H1 (cell line): ENCODE data around the gene CIC. TPM values are rescaled to one million over a fixed set of nuclear protein-coding genes. Genes with fewer than 3 reads are reported as not detected.

Source experiments
- CTCF ChIA-PET: fragments of 300-600 bp; sonication (Branson Sonifier 250); formaldehyde crosslinking; loops from one replicate; lab custom pipeline; 2021; ENCODE audit not compliant: partially characterized antibody; lab: Charles Lee
- POLR2A ChIA-PET: fragments of 300-600 bp; sonication (Branson Sonifier 250); formaldehyde crosslinking; loops from one replicate; lab custom pipeline; 2021; ENCODE audit warnings: inconsistent platforms; ENCODE audit not compliant: partially characterized antibody; lab: Charles Lee
- DNase-seq, 2 experiments: peaks; one replicate each; pipeline versions ENCODE4 v3.0.0 to v3.0.0-alpha.2; 2010 to 2022; ENCODE audit warnings: low spot score in 2 of 2, low read depth in 1 of 2, mixed read lengths in 1 of 2
- FAIRE-seq: peaks from 2 replicates; lab custom pipeline; 2011; peaks lifted over from hg19 to GRCh38; lab: Jason Lieb, UNC
- H2AFZ ChIP-seq: 2 replicates; pipeline ENCODE4 v1.8.1; 2012; ENCODE audit warnings: low read length, inconsistent platforms
- H2AK5ac ChIP-seq: 2 replicates; pipeline ENCODE4 v1.6.1; 2013; ENCODE audit warnings: low read depth, low read length
- H2BK120ac ChIP-seq: replicated peaks from 2 replicates; pipeline ENCODE3; 2013; ENCODE audit warnings: low read depth, low read length, inconsistent platforms
- H2BK12ac ChIP-seq: 2 replicates; pipeline ENCODE4 v1.6.1; 2013; ENCODE audit warnings: low read depth, low read length
- H2BK15ac ChIP-seq: 2 replicates; pipeline ENCODE4 v1.6.1; 2013; ENCODE audit warnings: low read length
- H2BK20ac ChIP-seq: 2 replicates; pipeline ENCODE4 v1.6.1; 2013; ENCODE audit warnings: low read length
- H2BK5ac ChIP-seq: 2 replicates; pipeline ENCODE4 v1.6.1; 2013; ENCODE audit warnings: low read depth, low read length
- H3K14ac ChIP-seq: 2 replicates; pipeline ENCODE4 v1.6.1; 2013; ENCODE audit warnings: inconsistent platforms; ENCODE audit not compliant: insufficient read length
- H3K18ac ChIP-seq: 2 replicates; pipeline ENCODE4 v1.6.1; 2013; ENCODE audit warnings: low read length; ENCODE audit errors: extremely low read depth
- H3K23ac ChIP-seq: 2 replicates; pipeline ENCODE4 v1.6.1; 2013; ENCODE audit warnings: inconsistent platforms; ENCODE audit not compliant: insufficient read length
- H3K23me2 ChIP-seq: 2 replicates; pipeline ENCODE4 v1.6.1; 2013; ENCODE audit warnings: low read depth, low read length
- H3K27ac ChIP-seq: 2 replicates; pipeline ENCODE4 v1.6.1; 2011; ENCODE audit warnings: low read depth, low read length, inconsistent platforms
- H3K27me3 ChIP-seq, 4 experiments: replicated peaks in 1 of 4; 1 replicate in 1 of 4; 2 replicates in 3 of 4; pipeline versions ENCODE4 v1.6.1 to v1.8.1; 2011 to 2013; ENCODE audit warnings: low read length in 3 of 4, mild to moderate bottlenecking in 3 of 4, inconsistent platforms in 2 of 4, mixed read lengths in 2 of 4, moderate library complexity in 1 of 4; ENCODE audit not compliant: control insufficient read depth in 3 of 4, insufficient read depth in 3 of 4; ENCODE audit errors: extremely low read depth in 1 of 4
- H3K36me3 ChIP-seq, 4 experiments: 2 replicates each; pipeline versions ENCODE4 v1.6.1 to v1.8.1; 2011 to 2013; ENCODE audit warnings: mild to moderate bottlenecking in 4 of 4, low read length in 3 of 4, moderate library complexity in 2 of 4, control low read depth in 1 of 4, inconsistent platforms in 1 of 4; ENCODE audit not compliant: insufficient read depth in 4 of 4, control insufficient read depth in 2 of 4
- H3K4ac ChIP-seq: replicated peaks from 2 replicates; pipeline ENCODE3; 2013; ENCODE audit warnings: low read length, low read depth, mixed read lengths, inconsistent platforms; ENCODE audit not compliant: insufficient read length
- H3K4me1 ChIP-seq, 4 experiments: replicated peaks in 1 of 4; 1 replicate in 1 of 4; 2 replicates in 3 of 4; pipeline versions ENCODE4 v1.6.1 to v1.8.1; 2011 to 2013; ENCODE audit warnings: low read length in 3 of 4, inconsistent platforms in 2 of 4, mixed read lengths in 1 of 4; ENCODE audit not compliant: insufficient read depth in 4 of 4, control insufficient read depth in 3 of 4
- H3K4me2 ChIP-seq, 2 experiments: 2 replicates each; pipeline versions ENCODE4 v1.6.1 to v1.8.1; 2011 to 2013; ENCODE audit warnings: low read depth in 2 of 2, low read length in 2 of 2, control low read depth in 1 of 2, inconsistent platforms in 1 of 2, mild to moderate bottlenecking in 1 of 2; ENCODE audit not compliant: insufficient read depth in 1 of 2
- H3K4me3 ChIP-seq, 4 experiments: fragments of 200-600, 300-600 bp in 1 of 4; sonication (generic), shearing (Covaris generic), sonication (Bioruptor Twin) in 1 of 4; 2 replicates each; pipeline versions ENCODE4 v1.5.1 to v1.8.1; 2011 to 2016; ENCODE audit warnings: low read length in 4 of 4, low read depth in 3 of 4, control low read depth in 2 of 4, inconsistent platforms in 2 of 4, mild to moderate bottlenecking in 2 of 4, mixed read lengths in 1 of 4, moderate library complexity in 1 of 4; ENCODE audit not compliant: insufficient read depth in 2 of 4; ENCODE audit errors: extremely low read depth in 1 of 4
- H3K56ac ChIP-seq: replicated peaks from 2 replicates; pipeline ENCODE3; 2013; ENCODE audit warnings: low read depth, mild to moderate bottlenecking, mixed read lengths, low read length, inconsistent platforms; ENCODE audit not compliant: insufficient read length
- H3K79me1 ChIP-seq: 2 replicates; pipeline ENCODE4 v1.6.1; 2013; ENCODE audit warnings: low read depth, low read length, control low read depth
- H3K79me2 ChIP-seq, 2 experiments: 2 replicates each; pipeline versions ENCODE4 v1.6.1 to v1.8.1; 2012 to 2013; ENCODE audit warnings: low read length in 2 of 2, mild to moderate bottlenecking in 2 of 2, inconsistent platforms in 1 of 2; ENCODE audit not compliant: insufficient read depth in 2 of 2, control insufficient read depth in 1 of 2
- H3K9ac ChIP-seq, 4 experiments: replicated peaks in 1 of 4; 1 replicate in 1 of 4; 2 replicates in 3 of 4; pipeline versions ENCODE4 v1.6.1 to v1.8.1; 2011 to 2013; ENCODE audit warnings: low read depth in 3 of 4, low read length in 3 of 4, control low read depth in 2 of 4, mild to moderate bottlenecking in 2 of 4, moderate library complexity in 2 of 4, inconsistent platforms in 1 of 4; ENCODE audit errors: extremely low read depth in 1 of 4
- H3K9me3 ChIP-seq, 2 experiments: 2 replicates each; pipeline versions ENCODE4 v1.6.1 to v1.8.1; 2012 to 2013; ENCODE audit warnings: mild to moderate bottlenecking in 2 of 2, moderate library complexity in 2 of 2, control low read depth in 1 of 2, inconsistent platforms in 1 of 2, low read depth in 1 of 2, low read length in 1 of 2, mixed read lengths in 1 of 2; ENCODE audit not compliant: insufficient read depth in 2 of 2
- H4K20me1 ChIP-seq, 2 experiments: replicated peaks in 1 of 2; 2 replicates each; pipeline versions ENCODE3 to v1.8.1; 2011 to 2013; ENCODE audit warnings: inconsistent platforms in 2 of 2, low read length in 2 of 2, mild to moderate bottlenecking in 1 of 2; ENCODE audit not compliant: insufficient read depth in 2 of 2, control insufficient read depth in 1 of 2
- H4K5ac ChIP-seq: 2 replicates; pipeline ENCODE4 v1.6.1; 2013; ENCODE audit warnings: low read length, low read depth, mixed read lengths, inconsistent platforms; ENCODE audit not compliant: insufficient read length
- H4K8ac ChIP-seq: 2 replicates; pipeline ENCODE4 v1.8.0; 2013; ENCODE audit warnings: mild to moderate bottlenecking, moderate library complexity, low read length, inconsistent platforms; ENCODE audit not compliant: insufficient read depth; ENCODE audit errors: extremely low read depth
- H4K91ac ChIP-seq: replicated peaks from 2 replicates; pipeline ENCODE3; 2013; ENCODE audit warnings: low read length, mixed read lengths, inconsistent platforms; ENCODE audit not compliant: insufficient read length
- EZH2 ChIP-seq: fragments of 200-600 bp; sonication (generic); IDR thresholded peaks from 2 replicates; pipeline ENCODE4 v1.7.1; 2012; ENCODE audit warnings: low read depth, mild to moderate bottlenecking, moderate library complexity, low read length, inconsistent platforms; ENCODE audit not compliant: severe bottlenecking
- TAF7 ChIP-seq: optimal IDR thresholded peaks from 2 replicates; pipeline ENCODE3; 2011; ENCODE audit warnings: low read depth, mild to moderate bottlenecking, inconsistent platforms, low read length, moderate library complexity, borderline replicate concordance
- WGBS, 2 experiments: shearing (Covaris generic) in 1 of 2; methylation state at CpG; one replicate each; pipeline versions ENCODE4 v1.1.6 to v1.1.7; 2013 to 2015; ENCODE audit warnings: low lambda C conversion rate in 2 of 2, mixed read lengths in 2 of 2, inconsistent platforms in 1 of 2, low coverage in 1 of 2, missing lambda C conversion rate in 1 of 2; ENCODE audit not compliant: insufficient replicate concordance in 2 of 2, insufficient coverage in 1 of 2, insufficient read length in 1 of 2; ENCODE audit errors: extremely low coverage in 1 of 2, missing lambda C conversion rate in 1 of 2; 5-methylcytosine and 5-hydroxymethylcytosine counted together
- polyA plus RNA-seq, 7 experiments: library from polyadenylated mRNA; depleted of rRNA in 3 of 7; stranded (reverse) in 5 of 7; unstranded in 2 of 7; fragments of >200 nt in 5 of 7; fragments of 200-250 nt in 2 of 7; gene quantifications; 1 replicate in 5 of 7; 2 replicates in 1 of 7; 4 replicates in 1 of 7; pipeline versions ENCODE4 v1.2.1 to v1.2.3, GENCODE V29; 2011 to 2013; ENCODE audit warnings: missing spikeins in 2 of 7, mixed read lengths in 2 of 7
- total RNA-seq: library from RNA; stranded (reverse); fragmentation: NEBNext Ultra II Directional; extraction: Animal tissue kit (Norgen Biotek cat#: 25700); gene quantifications from 2 replicates; pipeline ENCODE4 v1.2.1, GENCODE V29; 2021

Gene CIC
- total and polyA plus RNA-seq, 2 of the 8 experiments (the other 6 are each of a cell fraction or from before 2014, with no cell fraction given), result 13.2 to 43.6 TPM

- H3K4me2 ChIP-seq, result peak overlapping the region; percentile 55 to 66; a peak in 3 of 4 replicates
- no peak overlapping the region for H2AK5ac ChIP-seq
- H3K23me2 ChIP-seq, result peaks cover 7% of the 10 kb centered on the region
- peaks cover 0 to 18% of the 10 kb centered on the region in 2 experiments; a peak in 2 of 4 replicates for H3K79me2 ChIP-seq
- no peaks in the 10 kb centered on the region for H3K9me3 ChIP-seq
- DNase-seq (no peak), FAIRE-seq (no peak)
- peak overlapping the region; percentile 92; the same call in 1 of the 2 replicates for H2BK20ac ChIP-seq
- no peak overlapping the region for H3K18ac ChIP-seq
- H3K27me3 ChIP-seq, result no peaks in the 10 kb centered on the region
- peak overlapping the region; percentile 73; the same call in 1 of the 2 replicates for H4K8ac ChIP-seq
- H3K4me1 ChIP-seq, result peaks cover 2 to 14% (median 4%) of the 10 kb centered on the region in 4 experiments
- H2BK5ac ChIP-seq, result peak overlapping the region; percentile 61; the same call in 1 of the 2 replicates
- H2BK12ac ChIP-seq, result peak overlapping the region; percentile 39; the same call in 1 of the 2 replicates
- no peak overlapping the region for H2BK120ac ChIP-seq
- H3K4me3 ChIP-seq, result 0 out of 8 replicates have a peak overlapping the region, but pooled peaks of 1 of the 4 experiments have one; percentile 11
- no peak overlapping the region for H2BK15ac ChIP-seq
- no peak overlapping the region for H3K23ac ChIP-seq
- 94% methylated on average over 10 of the region's 10 CpGs; no CpG with 5 or more reads in 1 of the 2 experiments for WGBS, 2 experiments
- H3K79me1 ChIP-seq, result peaks cover 5% of the 10 kb centered on the region; the same call in 1 of the 2 replicates
- POLR2A ChIA-PET, result interaction anchor here (0.8 to 7.0 kb wide), 14 partner anchors 10 to 151 kb away, joined by 3 to 68 read pairs (median 4); partner anchors contain the start of gene ERF
- CTCF ChIA-PET, result interaction anchor here (1.0 to 11.8 kb wide), 24 partner anchors 8 to 152 kb away, joined by 3 to 260 read pairs (median 6); partner anchors contain the start of gene ERF
- H3K56ac ChIP-seq, result no peak overlapping the region
- no peak overlapping the region for H3K14ac ChIP-seq
- H3K9ac ChIP-seq, result no peak overlapping the region
- peaks cover 3 to 7% of the 10 kb centered on the region in 2 experiments for H4K20me1 ChIP-seq
- peaks cover 0 to 19% (median 4%) of the 10 kb centered on the region in 4 experiments; a peak in 4 of 8 replicates for H3K36me3 ChIP-seq
- no peak overlapping the region for H3K4ac ChIP-seq
- no peak overlapping the region for H3K27ac ChIP-seq
- H4K5ac ChIP-seq, result no peak overlapping the region
- no peak overlapping the region for H2AFZ ChIP-seq
- TF ChIP-seq TAF7 (no peak), EZH2 (peak; percentile 12)
- H4K91ac ChIP-seq, result no peak overlapping the region
Observed at GRCh38 chr19:42245231-42245630, 23.8 kb upstream of the CIC start.
